ENCODE data around the gene GFI1B. TPM values are rescaled to one million over a fixed set of nuclear protein-coding genes. Genes with fewer than 3 reads are reported as not detected.

Gene GFI1B
- polyA plus RNA-seq: under 1 TPM; 0.02 TPM

- Histone ChIP-seq H3K36me3 (ENCODE audit: control insufficient read depth in 2 of 2, insufficient read depth in 2 of 2, low read length in 1 of 2) (no peaks in the 10 kb centered on the region), H3K4me3 (ENCODE audit: low read depth in 1 of 2, low read length in 2 of 2) (no peak within 1 kb of the TSS), H3K27ac (ENCODE audit: low read depth in 2 of 2, low read length in 1 of 2) (no peak within 1 kb of the TSS), H3K4me1 (ENCODE audit: control insufficient read depth in 2 of 2, insufficient read depth in 2 of 2, low read length in 1 of 2) (peaks cover 0 to 3% of the 10 kb centered on the region in 2 donors), H3K27me3 (ENCODE audit: control insufficient read depth in 1 of 2, insufficient read depth in 2 of 2, low read length in 2 of 2) (peaks cover 0 to 4% of the 10 kb centered on the region in 2 donors), H3K9me3 (ENCODE audit: control insufficient read depth in 2 of 2, insufficient read depth in 1 of 2, low read depth in 1 of 2, low read length in 1 of 2) (peaks cover 0 to 2% of the 10 kb centered on the region in 2 donors)
- WGBS, 2 donors: 20 to 25% methylated on average over 26 of the region's 26 CpGs
Observed at GRCh38 chr9:132978451-132979131, at the start of gene GFI1B. Gene GFI1B, plus strand, starts transcription at chr9:132978694. Its CDS starts 7,985 bp downstream, at chr9:132986679.

- H3K27ac ChIP-seq (ENCODE audit: low read depth in 2 of 2, low read length in 1 of 2): no peak overlapping the region
- H3K9me3 ChIP-seq (ENCODE audit: control insufficient read depth in 2 of 2, insufficient read depth in 1 of 2, low read depth in 1 of 2, low read length in 1 of 2): no peaks in the 10 kb centered on the region
- 83 to 86% methylated on average over 9 of the region's 9 CpGs for WGBS, 2 donors
- H3K4me1 ChIP-seq (ENCODE audit: control insufficient read depth in 2 of 2, insufficient read depth in 2 of 2, low read length in 1 of 2): peaks cover 0 to 2% of the 10 kb centered on the region in 2 donors
- no peak overlapping the region for H3K4me3 ChIP-seq (ENCODE audit: low read depth in 1 of 2, low read length in 2 of 2)
- peaks cover 7 to 9% of the 10 kb centered on the region in 2 donors for H3K36me3 ChIP-seq (ENCODE audit: control insufficient read depth in 2 of 2, insufficient read depth in 2 of 2, low read length in 1 of 2)
- no peaks in the 10 kb centered on the region for H3K27me3 ChIP-seq (ENCODE audit: control insufficient read depth in 1 of 2, insufficient read depth in 2 of 2, low read length in 2 of 2)
Observed at GRCh38 chr9:132931178-132931735, 47.2 kb upstream of the GFI1B start.

- H3K27me3 ChIP-seq (ENCODE audit: control insufficient read depth in 1 of 2, insufficient read depth in 2 of 2, low read length in 2 of 2): no peaks in the 10 kb centered on the region
- H3K4me3 ChIP-seq (ENCODE audit: low read depth in 1 of 2, low read length in 2 of 2): no peak overlapping the region
- no peak overlapping the region for H3K27ac ChIP-seq (ENCODE audit: low read depth in 2 of 2, low read length in 1 of 2)
- WGBS, 2 donors: 86 to 88% methylated on average over 6 of the region's 6 CpGs
- peaks cover 0 to 2% of the 10 kb centered on the region in 2 donors for H3K36me3 ChIP-seq (ENCODE audit: control insufficient read depth in 2 of 2, insufficient read depth in 2 of 2, low read length in 1 of 2)
- H3K4me1 ChIP-seq (ENCODE audit: control insufficient read depth in 2 of 2, insufficient read depth in 2 of 2, low read length in 1 of 2): peaks cover 3 to 4% of the 10 kb centered on the region in 2 donors
- H3K9me3 ChIP-seq (ENCODE audit: control insufficient read depth in 2 of 2, insufficient read depth in 1 of 2, low read depth in 1 of 2, low read length in 1 of 2): no peaks in the 10 kb centered on the region
Observed at GRCh38 chr9:132935026-132935425, 43.5 kb upstream of the GFI1B start.

GRCh38 chr9:132937463-132937901 lies 41.0 kb upstream of the GFI1B start:
- no peak overlapping the region for H3K4me3 ChIP-seq (ENCODE audit: low read depth in 1 of 2, low read length in 2 of 2)
- H3K4me1 ChIP-seq (ENCODE audit: control insufficient read depth in 2 of 2, insufficient read depth in 2 of 2, low read length in 1 of 2): peaks cover 3 to 4% of the 10 kb centered on the region in 2 donors
- peaks cover 0 to 2% of the 10 kb centered on the region in 2 donors for H3K36me3 ChIP-seq (ENCODE audit: control insufficient read depth in 2 of 2, insufficient read depth in 2 of 2, low read length in 1 of 2)
- no peaks in the 10 kb centered on the region for H3K9me3 ChIP-seq (ENCODE audit: control insufficient read depth in 2 of 2, insufficient read depth in 1 of 2, low read depth in 1 of 2, low read length in 1 of 2)
- H3K27me3 ChIP-seq (ENCODE audit: control insufficient read depth in 1 of 2, insufficient read depth in 2 of 2, low read length in 2 of 2): no peaks in the 10 kb centered on the region
- no peak overlapping the region for H3K27ac ChIP-seq (ENCODE audit: low read depth in 2 of 2, low read length in 1 of 2)
- WGBS, 2 donors: 86 to 87% methylated on average over 7 of the region's 7 CpGs

- H3K9me3 ChIP-seq (ENCODE audit: control insufficient read depth in 2 of 2, insufficient read depth in 1 of 2, low read depth in 1 of 2, low read length in 1 of 2): no peaks in the 10 kb centered on the region
- H3K4me1 ChIP-seq (ENCODE audit: control insufficient read depth in 2 of 2, insufficient read depth in 2 of 2, low read length in 1 of 2): peaks cover 3 to 6% of the 10 kb centered on the region in 2 donors
- no peak overlapping the region for H3K27ac ChIP-seq (ENCODE audit: low read depth in 2 of 2, low read length in 1 of 2)
- H3K27me3 ChIP-seq (ENCODE audit: control insufficient read depth in 1 of 2, insufficient read depth in 2 of 2, low read length in 2 of 2): no peaks in the 10 kb centered on the region
- H3K4me3 ChIP-seq (ENCODE audit: low read depth in 1 of 2, low read length in 2 of 2): no peak overlapping the region
- WGBS, 2 donors: 94 to 95% methylated on average over 1 of the region's 1 CpG
- H3K36me3 ChIP-seq (ENCODE audit: control insufficient read depth in 2 of 2, insufficient read depth in 2 of 2, low read length in 1 of 2): no peaks in the 10 kb centered on the region
Observed at GRCh38 chr9:132939169-132939568, 39.3 kb upstream of the GFI1B start.

- no peak overlapping the region for H3K27ac ChIP-seq (ENCODE audit: low read depth in 2 of 2, low read length in 1 of 2)
- 39 to 44% methylated on average over 5 of the region's 5 CpGs for WGBS, 2 donors
- H3K27me3 ChIP-seq (ENCODE audit: control insufficient read depth in 1 of 2, insufficient read depth in 2 of 2, low read length in 2 of 2): no peaks in the 10 kb centered on the region
- no peak overlapping the region for H3K4me3 ChIP-seq (ENCODE audit: low read depth in 1 of 2, low read length in 2 of 2)
- H3K9me3 ChIP-seq (ENCODE audit: control insufficient read depth in 2 of 2, insufficient read depth in 1 of 2, low read depth in 1 of 2, low read length in 1 of 2): no peaks in the 10 kb centered on the region
- peaks cover 0 to 4% of the 10 kb centered on the region in 2 donors for H3K4me1 ChIP-seq (ENCODE audit: control insufficient read depth in 2 of 2, insufficient read depth in 2 of 2, low read length in 1 of 2)
- no peaks in the 10 kb centered on the region for H3K36me3 ChIP-seq (ENCODE audit: control insufficient read depth in 2 of 2, insufficient read depth in 2 of 2, low read length in 1 of 2)
Observed at GRCh38 chr9:132942541-132943182, 35.8 kb upstream of the GFI1B start.

GRCh38 chr9:132943651-132944293 lies 34.7 kb upstream of the GFI1B start:
- peak overlapping the region; percentile 82 to 89 for H3K4me3 ChIP-seq (ENCODE audit: low read depth in 1 of 2, low read length in 2 of 2)
- WGBS, 2 donors: 1% methylated on average over 25 of the region's 25 CpGs
- H3K4me1 ChIP-seq (ENCODE audit: control insufficient read depth in 2 of 2, insufficient read depth in 2 of 2, low read length in 1 of 2): peaks cover 0 to 3% of the 10 kb centered on the region in 2 donors
- H3K27me3 ChIP-seq (ENCODE audit: control insufficient read depth in 1 of 2, insufficient read depth in 2 of 2, low read length in 2 of 2): no peaks in the 10 kb centered on the region
- H3K27ac ChIP-seq (ENCODE audit: low read depth in 2 of 2, low read length in 1 of 2): peak overlapping the region; percentile 92 to 96
- H3K36me3 ChIP-seq (ENCODE audit: control insufficient read depth in 2 of 2, insufficient read depth in 2 of 2, low read length in 1 of 2): no peaks in the 10 kb centered on the region
- H3K9me3 ChIP-seq (ENCODE audit: control insufficient read depth in 2 of 2, insufficient read depth in 1 of 2, low read depth in 1 of 2, low read length in 1 of 2): no peaks in the 10 kb centered on the region

- H3K27ac ChIP-seq (ENCODE audit: low read depth in 2 of 2, low read length in 1 of 2): peak within 1 kb of the TSS; percentile 92 to 96
- H3K36me3 ChIP-seq (ENCODE audit: control insufficient read depth in 2 of 2, insufficient read depth in 2 of 2, low read length in 1 of 2): no peaks in the 10 kb centered on the region
- 0% methylated on average over 58 to 72 of the region's 72 CpGs for WGBS, 2 donors
- H3K27me3 ChIP-seq (ENCODE audit: control insufficient read depth in 1 of 2, insufficient read depth in 2 of 2, low read length in 2 of 2): no peaks in the 10 kb centered on the region
- peak within 1 kb of the TSS; percentile 82 to 89 for H3K4me3 ChIP-seq (ENCODE audit: low read depth in 1 of 2, low read length in 2 of 2)
- H3K9me3 ChIP-seq (ENCODE audit: control insufficient read depth in 2 of 2, insufficient read depth in 1 of 2, low read depth in 1 of 2, low read length in 1 of 2): no peaks in the 10 kb centered on the region
- H3K4me1 ChIP-seq (ENCODE audit: control insufficient read depth in 2 of 2, insufficient read depth in 2 of 2, low read length in 1 of 2): peaks cover 0 to 3% of the 10 kb centered on the region in 2 donors
Observed at GRCh38 chr9:132944294-132945185, 34.0 kb upstream of the GFI1B start, which contains the start of gene TSC1. Gene TSC1, minus strand, starts transcription at chr9:132944616. Its CDS starts 15,744 bp downstream, at chr9:132928872.

Measured in esophagus (tissue), 2 donors.